Measurements from ENCODE around the gene PRDX2. TPM values are rescaled to one million over a fixed set of nuclear protein-coding genes. Genes with fewer than 3 reads are reported as not detected.
A peak's percentile ranks its signal among the peaks of the same experiment; 100 is the strongest.

PRDX2 gene
- total and polyA plus RNA-seq, 9 donors, result 143 to 191 (median 174) TPM

GRCh38 chr19:12752056-12752781 is 49.4 kb downstream of the PRDX2 start:
- peaks cover 24% of the 10 kb centered on the region for H3K27me3 ChIP-seq (ENCODE audit: control insufficient read depth, insufficient read depth, low read length)
- 84% methylated on average over 20 of the region's 23 CpGs for WGBS (ENCODE audit: insufficient coverage)
- H3K9me3 ChIP-seq (replicated peaks; ENCODE audit: control insufficient read depth, low read depth, low read length), result peaks cover 9% of the 10 kb centered on the region
- peaks cover 9% of the 10 kb centered on the region for H3K4me1 ChIP-seq (ENCODE audit: control insufficient read depth, insufficient read depth, low read length)
- H3K4me3 ChIP-seq (ENCODE audit: low read length), result no peak overlapping the region
- H3K27ac ChIP-seq (ENCODE audit: low read length), result no peak overlapping the region
- no peak for DNase-seq
- H3K36me3 ChIP-seq (ENCODE audit: control insufficient read depth, insufficient read depth, low read length), result peaks cover 13% of the 10 kb centered on the region

- Histone ChIP-seq H3K4me1 (ENCODE audit: control insufficient read depth, insufficient read depth, low read length) (peaks cover 5% of the 10 kb centered on the region), H3K27me3 (ENCODE audit: control insufficient read depth, insufficient read depth, low read length) (peaks cover 24% of the 10 kb centered on the region), H3K36me3 (ENCODE audit: control insufficient read depth, insufficient read depth, low read length) (peaks cover 18% of the 10 kb centered on the region), H3K27ac (ENCODE audit: low read length) (no peak within 1 kb of the TSS), H3K9me3 (replicated peaks; ENCODE audit: control insufficient read depth, low read depth, low read length) (peaks cover 11% of the 10 kb centered on the region), H3K4me3 (ENCODE audit: low read length) (no peak within 1 kb of the TSS)
- WGBS (ENCODE audit: insufficient coverage), result 59% methylated on average over 9 of the region's 14 CpGs
- DNase-seq, result no peak
These were observed 50.0 kb downstream of the PRDX2 start, which contains the start of gene BEST2 for GRCh38 chr19:12751635-12752034. Gene BEST2 (plus strand): TSS chr19:12751791. CDS start chr19:12752593, 802 bp downstream.

GRCh38 chr19:12750851-12751250 is 50.7 kb downstream of the PRDX2 start:
- H3K27me3 ChIP-seq (ENCODE audit: control insufficient read depth, insufficient read depth, low read length), result peaks cover 24% of the 10 kb centered on the region
- WGBS (ENCODE audit: insufficient coverage), result 62% methylated on average over 8 of the region's 9 CpGs
- peaks cover 5% of the 10 kb centered on the region for H3K4me1 ChIP-seq (ENCODE audit: control insufficient read depth, insufficient read depth, low read length)
- peaks cover 11% of the 10 kb centered on the region for H3K9me3 ChIP-seq (replicated peaks; ENCODE audit: control insufficient read depth, low read depth, low read length)
- H3K4me3 ChIP-seq (ENCODE audit: low read length), result no peak overlapping the region
- peaks cover 25% of the 10 kb centered on the region for H3K36me3 ChIP-seq (ENCODE audit: control insufficient read depth, insufficient read depth, low read length)
- no peak for DNase-seq
- no peak overlapping the region for H3K27ac ChIP-seq (ENCODE audit: low read length)

GRCh38 chr19:12749938-12750521 is 51.6 kb downstream of the PRDX2 start:
- Histone ChIP-seq H3K27ac (ENCODE audit: low read length) (no peak overlapping the region), H3K9me3 (replicated peaks; ENCODE audit: control insufficient read depth, low read depth, low read length) (peaks cover 11% of the 10 kb centered on the region), H3K4me1 (ENCODE audit: control insufficient read depth, insufficient read depth, low read length) (peaks cover 5% of the 10 kb centered on the region), H3K36me3 (ENCODE audit: control insufficient read depth, insufficient read depth, low read length) (peaks cover 34% of the 10 kb centered on the region), H3K4me3 (ENCODE audit: low read length) (no peak overlapping the region), H3K27me3 (ENCODE audit: control insufficient read depth, insufficient read depth, low read length) (peaks cover 24% of the 10 kb centered on the region)
- peak; percentile 25 for DNase-seq
- WGBS (ENCODE audit: insufficient coverage), result 32% methylated on average over 18 of the region's 24 CpGs

GRCh38 chr19:12748489-12748888 is 53.1 kb downstream of the PRDX2 start:
- no peak for DNase-seq
- H3K4me3 ChIP-seq (ENCODE audit: low read length), result no peak overlapping the region
- peaks cover 5% of the 10 kb centered on the region for H3K4me1 ChIP-seq (ENCODE audit: control insufficient read depth, insufficient read depth, low read length)
- peaks cover 21% of the 10 kb centered on the region for H3K27me3 ChIP-seq (ENCODE audit: control insufficient read depth, insufficient read depth, low read length)
- WGBS (ENCODE audit: insufficient coverage), result 71% methylated on average over 1 of the region's 6 CpGs
- peaks cover 40% of the 10 kb centered on the region for H3K36me3 ChIP-seq (ENCODE audit: control insufficient read depth, insufficient read depth, low read length)
- H3K9me3 ChIP-seq (replicated peaks; ENCODE audit: control insufficient read depth, low read depth, low read length), result peaks cover 11% of the 10 kb centered on the region
- H3K27ac ChIP-seq (ENCODE audit: low read length), result no peak overlapping the region

Other genes with a start within 250 kb of the PRDX2 start
- 4.8 TPM for gene ZNF490, start 191.0 kb downstream of the PRDX2 start, total RNA-seq
- 1 to 10 TPM; 1.6 to 3.9 (median 2.5) TPM for gene ZNF490, start 191.0 kb downstream of the PRDX2 start, polyA plus RNA-seq (ENCODE audit: insufficient read depth in 1 of 8, insufficient read length in 8 of 8, low replicate concordance in 1 of 8)
- 12.3 TPM for gene ZNF791, start 190.9 kb downstream of the PRDX2 start, total RNA-seq
- 10 to 100 TPM in 7 of 8 donors, 1 to 10 TPM in 1; 7.5 to 13.6 (median 11.7) TPM for gene ZNF791, start 190.9 kb downstream of the PRDX2 start, polyA plus RNA-seq (ENCODE audit: insufficient read depth in 1 of 8, insufficient read length in 8 of 8, low replicate concordance in 1 of 8)
- 23.5 TPM for gene MAN2B1, start 135.1 kb downstream of the PRDX2 start, total RNA-seq
- gene MAN2B1, start 135.1 kb downstream of the PRDX2 start, polyA plus RNA-seq (ENCODE audit: insufficient read depth in 1 of 8, insufficient read length in 8 of 8, low replicate concordance in 1 of 8), result 10 to 100 TPM; 26.7 to 39.9 (median 31.9) TPM
- 6.8 TPM for gene WDR83, start 135.0 kb downstream of the PRDX2 start, total RNA-seq
- 10 to 100 TPM in 6 of 8 donors, 1 to 10 TPM in 2; 8.8 to 16.0 (median 13.1) TPM for gene WDR83, start 135.0 kb downstream of the PRDX2 start, polyA plus RNA-seq (ENCODE audit: insufficient read depth in 1 of 8, insufficient read length in 8 of 8, low replicate concordance in 1 of 8)
- gene DHPS, start 119.9 kb downstream of the PRDX2 start, total RNA-seq, result 68.0 TPM
- gene DHPS, start 119.9 kb downstream of the PRDX2 start, polyA plus RNA-seq (ENCODE audit: insufficient read depth in 1 of 8, insufficient read length in 8 of 8, low replicate concordance in 1 of 8), result 10 to 100 TPM; 55.2 to 73.4 (median 63.3) TPM
- gene GNG14, start 113.8 kb downstream of the PRDX2 start, total RNA-seq, result not detected
- under 1 TPM in 1 of 8 donors, not detected in 7; 0.33 TPM for gene GNG14, start 113.8 kb downstream of the PRDX2 start, polyA plus RNA-seq (ENCODE audit: insufficient read depth in 1 of 8, insufficient read length in 8 of 8, low replicate concordance in 1 of 8)
- gene FBXW9, start 105.2 kb downstream of the PRDX2 start, total RNA-seq, result 3.9 TPM
- gene FBXW9, start 105.2 kb downstream of the PRDX2 start, polyA plus RNA-seq (ENCODE audit: insufficient read depth in 1 of 8, insufficient read length in 8 of 8, low replicate concordance in 1 of 8), result 1 to 10 TPM; 4.1 to 5.7 (median 4.7) TPM
- gene TNPO2, start 77.9 kb downstream of the PRDX2 start, total RNA-seq, result 19.6 TPM
- 10 to 100 TPM; 45.9 to 68.6 (median 56.5) TPM for gene TNPO2, start 77.9 kb downstream of the PRDX2 start, polyA plus RNA-seq (ENCODE audit: insufficient read depth in 1 of 8, insufficient read length in 8 of 8, low replicate concordance in 1 of 8)
- gene TRIR, start 67.1 kb downstream of the PRDX2 start, total RNA-seq, result 208 TPM
- gene TRIR, start 67.1 kb downstream of the PRDX2 start, polyA plus RNA-seq (ENCODE audit: insufficient read depth in 1 of 8, insufficient read length in 8 of 8, low replicate concordance in 1 of 8), result 100 to 1,000 TPM; 188 to 237 (median 203) TPM
- 37.6 TPM for gene GET3, start 64.3 kb downstream of the PRDX2 start, total RNA-seq
- gene GET3, start 64.3 kb downstream of the PRDX2 start, polyA plus RNA-seq (ENCODE audit: insufficient read depth in 1 of 8, insufficient read length in 8 of 8, low replicate concordance in 1 of 8), result 10 to 100 TPM; 42.8 to 58.7 (median 51.6) TPM
- not detected for gene BEST2, start 50.0 kb downstream of the PRDX2 start, total RNA-seq
- under 1 TPM in 2 of 8 donors, not detected in 6; 0.13 to 0.16 TPM for gene BEST2, start 50.0 kb downstream of the PRDX2 start, polyA plus RNA-seq (ENCODE audit: insufficient read depth in 1 of 8, insufficient read length in 8 of 8, low replicate concordance in 1 of 8)
- 19.1 TPM for gene HOOK2, start 26.2 kb downstream of the PRDX2 start, total RNA-seq
- gene HOOK2, start 26.2 kb downstream of the PRDX2 start, polyA plus RNA-seq (ENCODE audit: insufficient read depth in 1 of 8, insufficient read length in 8 of 8, low replicate concordance in 1 of 8), result 10 to 100 TPM; 13.1 to 40.8 (median 24.0) TPM
- 39.1 TPM for gene JUNB, start 10.3 kb downstream of the PRDX2 start, total RNA-seq
- gene JUNB, start 10.3 kb downstream of the PRDX2 start, polyA plus RNA-seq (ENCODE audit: insufficient read depth in 1 of 8, insufficient read length in 8 of 8, low replicate concordance in 1 of 8), result 100 to 1,000 TPM in 1 of 8 donors, 10 to 100 TPM in 7; 17.8 to 157 (median 66.9) TPM
- 5.1 TPM for gene THSD8, start 269 bp upstream of the PRDX2 start, total RNA-seq
- gene THSD8, start 269 bp upstream of the PRDX2 start, polyA plus RNA-seq (ENCODE audit: insufficient read depth in 1 of 8, insufficient read length in 8 of 8, low replicate concordance in 1 of 8), result 1 to 10 TPM in 7 of 8 donors, under 1 TPM in 1; 0.84 to 4.8 (median 2.9) TPM
- 12.6 TPM for gene RNASEH2A, start 4.8 kb upstream of the PRDX2 start, total RNA-seq
- 10 to 100 TPM; 19.4 to 31.5 (median 23.3) TPM for gene RNASEH2A, start 4.8 kb upstream of the PRDX2 start, polyA plus RNA-seq (ENCODE audit: insufficient read depth in 1 of 8, insufficient read length in 8 of 8, low replicate concordance in 1 of 8)
- gene RTBDN, start 32.8 kb upstream of the PRDX2 start, total RNA-seq, result not detected
- gene RTBDN, start 32.8 kb upstream of the PRDX2 start, polyA plus RNA-seq (ENCODE audit: insufficient read depth in 1 of 8, insufficient read length in 8 of 8, low replicate concordance in 1 of 8), result under 1 TPM in 2 of 8 donors, not detected in 6; 0.06 to 0.24 TPM
- gene MAST1, start 36.7 kb upstream of the PRDX2 start, total RNA-seq, result 0.09 TPM
- gene MAST1, start 36.7 kb upstream of the PRDX2 start, polyA plus RNA-seq (ENCODE audit: insufficient read depth in 1 of 8, insufficient read length in 8 of 8, low replicate concordance in 1 of 8), result under 1 TPM; 0.23 to 0.90 (median 0.61) TPM
- gene DNASE2, start 79.6 kb upstream of the PRDX2 start, total RNA-seq, result 7.7 TPM
- gene DNASE2, start 79.6 kb upstream of the PRDX2 start, polyA plus RNA-seq (ENCODE audit: insufficient read depth in 1 of 8, insufficient read length in 8 of 8, low replicate concordance in 1 of 8), result 10 to 100 TPM in 5 of 8 donors, 1 to 10 TPM in 3; 5.7 to 12.3 (median 10.1) TPM
- 0.31 TPM for gene KLF1, start 85.4 kb upstream of the PRDX2 start, total RNA-seq
- 1 to 10 TPM in 4 of 8 donors, under 1 TPM in 4; 0.32 to 1.5 (median 1.0) TPM for gene KLF1, start 85.4 kb upstream of the PRDX2 start, polyA plus RNA-seq (ENCODE audit: insufficient read depth in 1 of 8, insufficient read length in 8 of 8, low replicate concordance in 1 of 8)
- 16.8 TPM for gene GCDH, start 89.4 kb upstream of the PRDX2 start, total RNA-seq
- gene GCDH, start 89.4 kb upstream of the PRDX2 start, polyA plus RNA-seq (ENCODE audit: insufficient read depth in 1 of 8, insufficient read length in 8 of 8, low replicate concordance in 1 of 8), result 10 to 100 TPM; 20.2 to 43.3 (median 29.3) TPM
- gene SYCE2, start 117.5 kb upstream of the PRDX2 start, total RNA-seq, result 0.40 TPM
- gene SYCE2, start 117.5 kb upstream of the PRDX2 start, polyA plus RNA-seq (ENCODE audit: insufficient read depth in 1 of 8, insufficient read length in 8 of 8, low replicate concordance in 1 of 8), result 1 to 10 TPM; 1.5 to 3.4 (median 2.5) TPM
- gene FARSA, start 131.9 kb upstream of the PRDX2 start, total RNA-seq, result 32.5 TPM
- gene FARSA, start 131.9 kb upstream of the PRDX2 start, polyA plus RNA-seq (ENCODE audit: insufficient read depth in 1 of 8, insufficient read length in 8 of 8, low replicate concordance in 1 of 8), result 10 to 100 TPM; 38.1 to 48.8 (median 44.7) TPM
- 401 TPM for gene CALR, start 136.8 kb upstream of the PRDX2 start, total RNA-seq
- gene CALR, start 136.8 kb upstream of the PRDX2 start, polyA plus RNA-seq (ENCODE audit: insufficient read depth in 1 of 8, insufficient read length in 8 of 8, low replicate concordance in 1 of 8), result 100 to 1,000 TPM; 380 to 643 (median 446) TPM
- gene RAD23A, start 144.1 kb upstream of the PRDX2 start, total RNA-seq, result 92.7 TPM
- gene RAD23A, start 144.1 kb upstream of the PRDX2 start, polyA plus RNA-seq (ENCODE audit: insufficient read depth in 1 of 8, insufficient read length in 8 of 8, low replicate concordance in 1 of 8), result 100 to 1,000 TPM in 7 of 8 donors, 10 to 100 TPM in 1; 98.5 to 136 (median 125) TPM
- 24.4 TPM for gene GADD45GIP1, start 155.4 kb upstream of the PRDX2 start, total RNA-seq
- gene GADD45GIP1, start 155.4 kb upstream of the PRDX2 start, polyA plus RNA-seq (ENCODE audit: insufficient read depth in 1 of 8, insufficient read length in 8 of 8, low replicate concordance in 1 of 8), result 10 to 100 TPM; 40.2 to 63.6 (median 49.2) TPM
- 0.04 TPM for gene DAND5, start 167.8 kb upstream of the PRDX2 start, total RNA-seq
- gene DAND5, start 167.8 kb upstream of the PRDX2 start, polyA plus RNA-seq (ENCODE audit: insufficient read depth in 1 of 8, insufficient read length in 8 of 8, low replicate concordance in 1 of 8), result under 1 TPM in 6 of 8 donors, not detected in 2; 0.07 to 0.23 (median 0.18) TPM
- gene NFIX, start 193.7 kb upstream of the PRDX2 start, total RNA-seq, result 38.1 TPM
- gene NFIX, start 193.7 kb upstream of the PRDX2 start, polyA plus RNA-seq (ENCODE audit: insufficient read depth in 1 of 8, insufficient read length in 8 of 8, low replicate concordance in 1 of 8), result 100 to 1,000 TPM in 6 of 8 donors, 10 to 100 TPM in 2; 82.6 to 140 (median 113) TPM

Measured in muscle of leg (tissue), 11 donors.